Measurements from ENCODE around the gene CASQ1.

DNA sequence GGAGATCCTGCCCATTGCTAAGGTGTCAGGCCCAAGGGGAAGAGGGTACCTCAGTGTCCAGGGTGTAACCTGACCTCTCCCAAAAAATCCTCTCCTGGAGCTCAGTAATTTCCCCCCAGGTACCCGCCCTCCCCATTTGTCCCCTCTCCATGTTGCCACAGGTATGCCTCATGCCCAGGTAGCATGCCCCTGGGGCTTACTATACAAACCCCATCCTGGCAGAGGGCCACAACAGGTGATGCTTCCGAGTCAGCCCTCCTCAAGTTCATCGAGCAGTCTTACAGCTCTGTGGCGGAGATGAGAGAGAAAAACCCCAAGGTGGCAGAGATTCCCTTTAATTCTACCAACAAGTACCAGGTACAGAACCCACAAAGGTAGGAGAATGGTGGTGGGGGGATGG lies 23.3 kb upstream of the CASQ1 start:
- TF ChIP-seq, protein P1, sequence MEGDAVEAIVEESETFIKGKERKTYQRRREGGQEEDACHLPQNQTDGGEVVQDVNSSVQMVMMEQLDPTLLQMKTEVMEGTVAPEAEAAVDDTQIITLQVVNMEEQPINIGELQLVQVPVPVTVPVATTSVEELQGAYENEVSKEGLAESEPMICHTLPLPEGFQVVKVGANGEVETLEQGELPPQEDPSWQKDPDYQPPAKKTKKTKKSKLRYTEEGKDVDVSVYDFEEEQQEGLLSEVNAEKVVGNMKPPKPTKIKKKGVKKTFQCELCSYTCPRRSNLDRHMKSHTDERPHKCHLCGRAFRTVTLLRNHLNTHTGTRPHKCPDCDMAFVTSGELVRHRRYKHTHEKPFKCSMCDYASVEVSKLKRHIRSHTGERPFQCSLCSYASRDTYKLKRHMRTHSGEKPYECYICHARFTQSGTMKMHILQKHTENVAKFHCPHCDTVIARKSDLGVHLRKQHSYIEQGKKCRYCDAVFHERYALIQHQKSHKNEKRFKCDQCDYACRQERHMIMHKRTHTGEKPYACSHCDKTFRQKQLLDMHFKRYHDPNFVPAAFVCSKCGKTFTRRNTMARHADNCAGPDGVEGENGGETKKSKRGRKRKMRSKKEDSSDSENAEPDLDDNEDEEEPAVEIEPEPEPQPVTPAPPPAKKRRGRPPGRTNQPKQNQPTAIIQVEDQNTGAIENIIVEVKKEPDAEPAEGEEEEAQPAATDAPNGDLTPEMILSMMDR (IDR thresholded peaks at IDR 0.05; ENCODE audit: poor library complexity, severe bottlenecking), result no peak
- no peak for TF ChIP-seq EP300 (conservative IDR thresholded peaks at IDR 0.05; ENCODE audit: poor library complexity, severe bottlenecking)
- TF ChIP-seq POLR2AphosphoS5 (IDR thresholded peaks at IDR 0.05), result no peak
- TF ChIP-seq TAF1 (IDR thresholded peaks at IDR 0.05; ENCODE audit: low read depth), result no peak
- TF ChIP-seq EZH2 (IDR thresholded peaks at IDR 0.05; ENCODE audit: borderline replicate concordance, insufficient read depth, low read length, poor library complexity, severe bottlenecking), result no peak
- TF ChIP-seq, protein P2, sequence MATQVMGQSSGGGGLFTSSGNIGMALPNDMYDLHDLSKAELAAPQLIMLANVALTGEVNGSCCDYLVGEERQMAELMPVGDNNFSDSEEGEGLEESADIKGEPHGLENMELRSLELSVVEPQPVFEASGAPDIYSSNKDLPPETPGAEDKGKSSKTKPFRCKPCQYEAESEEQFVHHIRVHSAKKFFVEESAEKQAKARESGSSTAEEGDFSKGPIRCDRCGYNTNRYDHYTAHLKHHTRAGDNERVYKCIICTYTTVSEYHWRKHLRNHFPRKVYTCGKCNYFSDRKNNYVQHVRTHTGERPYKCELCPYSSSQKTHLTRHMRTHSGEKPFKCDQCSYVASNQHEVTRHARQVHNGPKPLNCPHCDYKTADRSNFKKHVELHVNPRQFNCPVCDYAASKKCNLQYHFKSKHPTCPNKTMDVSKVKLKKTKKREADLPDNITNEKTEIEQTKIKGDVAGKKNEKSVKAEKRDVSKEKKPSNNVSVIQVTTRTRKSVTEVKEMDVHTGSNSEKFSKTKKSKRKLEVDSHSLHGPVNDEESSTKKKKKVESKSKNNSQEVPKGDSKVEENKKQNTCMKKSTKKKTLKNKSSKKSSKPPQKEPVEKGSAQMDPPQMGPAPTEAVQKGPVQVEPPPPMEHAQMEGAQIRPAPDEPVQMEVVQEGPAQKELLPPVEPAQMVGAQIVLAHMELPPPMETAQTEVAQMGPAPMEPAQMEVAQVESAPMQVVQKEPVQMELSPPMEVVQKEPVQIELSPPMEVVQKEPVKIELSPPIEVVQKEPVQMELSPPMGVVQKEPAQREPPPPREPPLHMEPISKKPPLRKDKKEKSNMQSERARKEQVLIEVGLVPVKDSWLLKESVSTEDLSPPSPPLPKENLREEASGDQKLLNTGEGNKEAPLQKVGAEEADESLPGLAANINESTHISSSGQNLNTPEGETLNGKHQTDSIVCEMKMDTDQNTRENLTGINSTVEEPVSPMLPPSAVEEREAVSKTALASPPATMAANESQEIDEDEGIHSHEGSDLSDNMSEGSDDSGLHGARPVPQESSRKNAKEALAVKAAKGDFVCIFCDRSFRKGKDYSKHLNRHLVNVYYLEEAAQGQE (IDR thresholded peaks at IDR 0.05; ENCODE audit: borderline replicate concordance), result no peak
- no peak for TF ChIP-seq SMC3 (conservative IDR thresholded peaks at IDR 0.05; ENCODE audit: poor library complexity)
